GM23338 (cell line): ENCODE measurements around the gene CPSF3. TPM values are rescaled to one million over a fixed set of nuclear protein-coding genes. Genes with fewer than 3 reads are reported as not detected.

Experiments used
- ATAC-seq: fragments of 200-7000 bp; cut with Tn5 transposase; 3 replicates; pipeline ENCODE4 v1.9.1; 2020
- DNase-seq: peaks from one replicate; pipeline ENCODE4 v3.0.0-alpha.2; 2015; ENCODE audit warnings: low spot score
- H2AFZ ChIP-seq: fragments of 200-600 bp; sonication (generic); 2 replicates; pipeline ENCODE4 v1.8.0; 2016; ENCODE audit warnings: antibody characterized with exemption, mild to moderate bottlenecking, moderate library complexity
- H3F3A ChIP-seq: fragments of 200-600 bp; sonication (generic); replicated peaks from 2 replicates; pipeline ENCODE4 v1.8.0; 2017; ENCODE audit warnings: antibody characterized with exemption, mixed run types, low read depth
- H3K27ac ChIP-seq: fragments of 200-600 bp; sonication (generic); 2 replicates; pipeline ENCODE4 v1.6.1; 2016; ENCODE audit warnings: low read depth
- H3K27me3 ChIP-seq: fragments of 200-600 bp; sonication (generic); 2 replicates; pipeline ENCODE4 v1.8.0; 2016; ENCODE audit warnings: mild to moderate bottlenecking, mixed run types, moderate library complexity; ENCODE audit not compliant: insufficient read depth
- H3K36me3 ChIP-seq: fragments of 200-600 bp; sonication (generic); 2 replicates; pipeline ENCODE4 v1.8.0; 2016; ENCODE audit warnings: mild to moderate bottlenecking; ENCODE audit not compliant: insufficient read depth
- H3K4me1 ChIP-seq: fragments of 200-600 bp; sonication (generic); 2 replicates; pipeline ENCODE4 v1.8.0; 2016; ENCODE audit warnings: mild to moderate bottlenecking, moderate library complexity; ENCODE audit not compliant: insufficient read depth
- H3K4me2 ChIP-seq: fragments of 200-600 bp; sonication (generic); 2 replicates; pipeline ENCODE4 v1.7.1; 2017; ENCODE audit warnings: mixed run types
- H3K4me3 ChIP-seq: fragments of 200-600 bp; sonication (generic); 2 replicates; pipeline ENCODE4 v1.6.1; 2016; ENCODE audit warnings: mixed run types
- H3K79me2 ChIP-seq: fragments of 200-600 bp; sonication (generic); replicated peaks from 2 replicates; pipeline ENCODE4 v1.8.0; 2017; ENCODE audit warnings: mild to moderate bottlenecking; ENCODE audit not compliant: insufficient read depth
- H3K9me2 ChIP-seq: fragments of 200-600 bp; sonication (generic); 2 replicates; pipeline ENCODE4 v1.8.0; 2017; ENCODE audit not compliant: insufficient read depth
- H4K20me1 ChIP-seq: fragments of 200-600 bp; sonication (generic); replicated peaks from 2 replicates; pipeline ENCODE4 v1.8.0; 2017; ENCODE audit warnings: mild to moderate bottlenecking; ENCODE audit not compliant: insufficient read depth
- H3K27ac Mint-ChIP-seq: 2 replicates; pipeline ENCODE4 v1.8.0; 2020; ENCODE audit warnings: inconsistent platforms, mild to moderate bottlenecking, moderate library complexity, mixed read lengths
- H3K27me3 Mint-ChIP-seq: 3 replicates; pipeline ENCODE4 v1.8.0; 2022; ENCODE audit warnings: low read depth, mild to moderate bottlenecking, moderate library complexity, mixed read lengths, inconsistent platforms; ENCODE audit not compliant: insufficient read depth, poor library complexity
- H3K36me3 Mint-ChIP-seq: 3 replicates; pipeline ENCODE4 v1.8.0; 2021; ENCODE audit warnings: low read depth, mild to moderate bottlenecking, inconsistent platforms, moderate library complexity, mixed read lengths
- H3K4me1 Mint-ChIP-seq: 3 replicates; pipeline ENCODE4 v1.8.0; 2020; ENCODE audit warnings: mild to moderate bottlenecking, inconsistent platforms, mixed read lengths
- H3K4me3 Mint-ChIP-seq: 3 replicates; pipeline ENCODE4 v1.8.0; 2021; ENCODE audit warnings: moderate library complexity, mild to moderate bottlenecking, inconsistent platforms, mixed read lengths
- H3K9me3 Mint-ChIP-seq: 3 replicates; pipeline ENCODE4 v1.8.0; 2020; ENCODE audit warnings: moderate library complexity, mild to moderate bottlenecking, inconsistent platforms, mixed read lengths
- CREB1 ChIP-seq: fragments of 250-450 bp; sonication (Bioruptor Pico); IDR thresholded peaks from 2 replicates; pipeline ENCODE4 v1.5.0; 2020; ENCODE audit warnings: low read depth, mild to moderate bottlenecking, moderate library complexity
- EZH2 ChIP-seq: fragments of 200-600 bp; sonication (generic); IDR thresholded peaks from one replicate; pipeline ENCODE4 v1.8.0; 2017; ENCODE audit warnings: antibody characterized with exemption, mild to moderate bottlenecking, low read depth; ENCODE audit not compliant: unreplicated experiment
- EZH2phosphoT487 ChIP-seq: fragments of 200-600 bp; sonication (generic); IDR thresholded peaks from one replicate; pipeline ENCODE4 v1.8.1; 2018; ENCODE audit warnings: antibody characterized with exemption; ENCODE audit not compliant: unreplicated experiment
- JUNB ChIP-seq: IDR thresholded peaks from one replicate; pipeline ENCODE4 v1.6.1; 2016; ENCODE audit warnings: antibody characterized with exemption; ENCODE audit not compliant: unreplicated experiment
- NANOG ChIP-seq: IDR thresholded peaks from 2 replicates; pipeline ENCODE4 v1.6.1; 2016; ENCODE audit warnings: antibody characterized with exemption, borderline replicate concordance
- POLR2AphosphoS5 ChIP-seq: IDR thresholded peaks from 2 replicates; pipeline ENCODE4 v1.6.1; 2016; ENCODE audit warnings: antibody characterized with exemption, low read depth
- STAT1 ChIP-seq: IDR thresholded peaks from one replicate; pipeline ENCODE4 v1.6.1; 2016; ENCODE audit warnings: antibody characterized with exemption; ENCODE audit not compliant: unreplicated experiment
- ZNF114 ChIP-seq: fragments of 250-450 bp; sonication (Bioruptor Pico); IDR thresholded peaks from 2 replicates; pipeline ENCODE4 v1.5.0; 2020; ENCODE audit warnings: mild to moderate bottlenecking, moderate library complexity
- polyA plus RNA-seq: library from polyadenylated mRNA; unstranded; fragments of >200 nt; fragmentation: Nextera tagmentation; extraction: Ambion mirVana; gene quantifications from 2 replicates; pipeline ENCODE4 v1.2.1, GENCODE V29; 2016
- total RNA-seq: library from RNA; depleted of rRNA; stranded (reverse); fragments of >200 nt; shearing (Covaris generic); gene quantifications from 2 replicates; pipeline ENCODE4 v1.2.3, GENCODE V29; 2014
- TF ChIP-seq, protein P1 (sequence below): IDR thresholded peaks from 2 replicates; pipeline ENCODE4 v1.6.1; 2016; ENCODE audit warnings: antibody characterized with exemption
- TF ChIP-seq, protein P2 (sequence below): fragments of 250-450 bp; sonication (Bioruptor Pico); IDR thresholded peaks from 2 replicates; pipeline ENCODE4 v1.5.0; 2020; ENCODE audit warnings: mild to moderate bottlenecking, moderate library complexity

CPSF3 gene
- total and polyA plus RNA-seq, 2 experiments from 2014 or later = 77.1 to 105 TPM

GRCh38 chr2:9403924-9404323 lies 19.5 kb upstream of the CPSF3 start (continued):
- no peak for TF ChIP-seq STAT1
- TF ChIP-seq CREB1 (CRISPR knock-in tag) = no peak
- TF ChIP-seq, protein P1, sequence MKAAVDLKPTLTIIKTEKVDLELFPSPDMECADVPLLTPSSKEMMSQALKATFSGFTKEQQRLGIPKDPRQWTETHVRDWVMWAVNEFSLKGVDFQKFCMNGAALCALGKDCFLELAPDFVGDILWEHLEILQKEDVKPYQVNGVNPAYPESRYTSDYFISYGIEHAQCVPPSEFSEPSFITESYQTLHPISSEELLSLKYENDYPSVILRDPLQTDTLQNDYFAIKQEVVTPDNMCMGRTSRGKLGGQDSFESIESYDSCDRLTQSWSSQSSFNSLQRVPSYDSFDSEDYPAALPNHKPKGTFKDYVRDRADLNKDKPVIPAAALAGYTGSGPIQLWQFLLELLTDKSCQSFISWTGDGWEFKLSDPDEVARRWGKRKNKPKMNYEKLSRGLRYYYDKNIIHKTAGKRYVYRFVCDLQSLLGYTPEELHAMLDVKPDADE = no peak
- TF ChIP-seq JUNB = no peak
- TF ChIP-seq ZNF114 = no peak
- no peak for TF ChIP-seq EZH2
- no peak for TF ChIP-seq EZH2phosphoT487
- no peak for TF ChIP-seq POLR2AphosphoS5

DNA sequence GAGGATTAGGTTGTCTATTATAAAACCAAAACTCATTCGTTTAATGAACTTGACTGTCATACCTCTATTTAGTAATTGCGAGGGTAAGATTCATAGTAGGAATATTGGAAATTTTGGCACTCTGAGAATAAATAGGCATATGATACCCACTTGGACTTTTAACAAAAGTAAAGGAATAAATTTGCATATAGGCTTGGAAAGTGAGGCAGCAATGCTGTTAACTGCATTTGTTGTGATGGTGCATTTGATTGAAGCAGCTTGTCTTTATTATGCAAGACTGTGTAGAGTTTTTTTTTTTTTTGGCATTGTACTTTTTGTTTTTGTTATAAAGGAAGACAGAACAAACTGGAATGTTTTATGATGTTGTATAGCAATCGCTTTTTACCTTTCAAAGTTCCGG lies 19.0 kb upstream of the CPSF3 start:
- TF ChIP-seq NANOG (no peak), JUNB (no peak), STAT1 (no peak), CREB1 (CRISPR knock-in tag) (no peak)
- TF ChIP-seq, protein P2, sequence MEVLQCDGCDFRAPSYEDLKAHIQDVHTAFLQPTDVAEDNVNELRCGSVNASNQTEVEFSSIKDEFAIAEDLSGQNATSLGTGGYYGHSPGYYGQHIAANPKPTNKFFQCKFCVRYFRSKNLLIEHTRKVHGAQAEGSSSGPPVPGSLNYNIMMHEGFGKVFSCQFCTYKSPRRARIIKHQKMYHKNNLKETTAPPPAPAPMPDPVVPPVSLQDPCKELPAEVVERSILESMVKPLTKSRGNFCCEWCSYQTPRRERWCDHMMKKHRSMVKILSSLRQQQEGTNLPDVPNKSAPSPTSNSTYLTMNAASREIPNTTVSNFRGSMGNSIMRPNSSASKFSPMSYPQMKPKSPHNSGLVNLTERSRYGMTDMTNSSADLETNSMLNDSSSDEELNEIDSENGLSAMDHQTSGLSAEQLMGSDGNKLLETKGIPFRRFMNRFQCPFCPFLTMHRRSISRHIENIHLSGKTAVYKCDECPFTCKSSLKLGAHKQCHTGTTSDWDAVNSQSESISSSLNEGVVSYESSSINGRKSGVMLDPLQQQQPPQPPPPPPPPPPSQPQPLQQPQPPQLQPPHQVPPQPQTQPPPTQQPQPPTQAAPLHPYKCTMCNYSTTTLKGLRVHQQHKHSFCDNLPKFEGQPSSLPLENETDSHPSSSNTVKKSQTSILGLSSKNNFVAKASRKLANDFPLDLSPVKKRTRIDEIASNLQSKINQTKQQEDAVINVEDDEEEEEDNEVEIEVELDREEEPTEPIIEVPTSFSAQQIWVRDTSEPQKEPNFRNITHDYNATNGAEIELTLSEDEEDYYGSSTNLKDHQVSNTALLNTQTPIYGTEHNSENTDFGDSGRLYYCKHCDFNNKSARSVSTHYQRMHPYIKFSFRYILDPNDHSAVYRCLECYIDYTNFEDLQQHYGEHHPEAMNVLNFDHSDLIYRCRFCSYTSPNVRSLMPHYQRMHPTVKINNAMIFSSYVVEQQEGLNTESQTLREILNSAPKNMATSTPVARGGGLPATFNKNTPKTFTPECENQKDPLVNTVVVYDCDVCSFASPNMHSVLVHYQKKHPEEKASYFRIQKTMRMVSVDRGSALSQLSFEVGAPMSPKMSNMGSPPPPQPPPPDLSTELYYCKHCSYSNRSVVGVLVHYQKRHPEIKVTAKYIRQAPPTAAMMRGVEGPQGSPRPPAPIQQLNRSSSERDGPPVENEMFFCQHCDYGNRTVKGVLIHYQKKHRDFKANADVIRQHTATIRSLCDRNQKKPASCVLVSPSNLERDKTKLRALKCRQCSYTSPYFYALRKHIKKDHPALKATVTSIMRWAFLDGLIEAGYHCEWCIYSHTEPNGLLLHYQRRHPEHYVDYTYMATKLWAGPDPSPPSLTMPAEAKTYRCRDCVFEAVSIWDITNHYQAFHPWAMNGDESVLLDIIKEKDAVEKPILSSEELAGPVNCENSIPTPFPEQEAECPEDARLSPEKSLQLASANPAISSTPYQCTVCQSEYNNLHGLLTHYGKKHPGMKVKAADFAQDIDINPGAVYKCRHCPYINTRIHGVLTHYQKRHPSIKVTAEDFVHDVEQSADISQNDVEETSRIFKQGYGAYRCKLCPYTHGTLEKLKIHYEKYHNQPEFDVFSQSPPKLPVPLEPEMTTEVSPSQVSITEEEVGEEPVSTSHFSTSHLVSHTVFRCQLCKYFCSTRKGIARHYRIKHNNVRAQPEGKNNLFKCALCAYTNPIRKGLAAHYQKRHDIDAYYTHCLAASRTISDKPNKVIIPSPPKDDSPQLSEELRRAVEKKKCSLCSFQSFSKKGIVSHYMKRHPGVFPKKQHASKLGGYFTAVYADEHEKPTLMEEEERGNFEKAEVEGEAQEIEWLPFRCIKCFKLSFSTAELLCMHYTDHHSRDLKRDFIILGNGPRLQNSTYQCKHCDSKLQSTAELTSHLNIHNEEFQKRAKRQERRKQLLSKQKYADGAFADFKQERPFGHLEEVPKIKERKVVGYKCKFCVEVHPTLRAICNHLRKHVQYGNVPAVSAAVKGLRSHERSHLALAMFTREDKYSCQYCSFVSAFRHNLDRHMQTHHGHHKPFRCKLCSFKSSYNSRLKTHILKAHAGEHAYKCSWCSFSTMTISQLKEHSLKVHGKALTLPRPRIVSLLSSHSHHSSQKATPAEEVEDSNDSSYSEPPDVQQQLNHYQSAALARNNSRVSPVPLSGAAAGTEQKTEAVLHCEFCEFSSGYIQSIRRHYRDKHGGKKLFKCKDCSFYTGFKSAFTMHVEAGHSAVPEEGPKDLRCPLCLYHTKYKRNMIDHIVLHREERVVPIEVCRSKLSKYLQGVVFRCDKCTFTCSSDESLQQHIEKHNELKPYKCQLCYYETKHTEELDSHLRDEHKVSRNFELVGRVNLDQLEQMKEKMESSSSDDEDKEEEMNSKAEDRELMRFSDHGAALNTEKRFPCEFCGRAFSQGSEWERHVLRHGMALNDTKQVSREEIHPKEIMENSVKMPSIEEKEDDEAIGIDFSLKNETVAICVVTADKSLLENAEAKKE (CRISPR knock-in tag) = no peak
- Histone ChIP-seq H3K4me1 (no peaks in the 10 kb centered on the region), H2AFZ (no peak overlapping the region), H3K27ac (no peak overlapping the region), H3K4me2 (no peak overlapping the region), H3K36me3 (no peaks in the 10 kb centered on the region; the same call in 1 of the 2 replicates), H3F3A (0 out of 2 replicates have a peak, but pooled peaks cover 3% of the 10 kb centered on the region), H3K79me2 (no peaks in the 10 kb centered on the region), H3K4me3 (no peak overlapping the region), H4K20me1 (peaks cover 3% of the 10 kb centered on the region; the same call in 1 of the 2 replicates), H3K9me2 (no peaks in the 10 kb centered on the region), H3K27me3 (no peaks in the 10 kb centered on the region)
- peaks cover 10% of the 10 kb centered on the region for H3K27me3 Mint-ChIP-seq
- no peak for ATAC-seq
- H3K9me3 Mint-ChIP-seq = no peaks in the 10 kb centered on the region
- H3K4me3 Mint-ChIP-seq = no peak overlapping the region
- no peak for DNase-seq
- no peak overlapping the region for H3K27ac Mint-ChIP-seq
- H3K36me3 Mint-ChIP-seq = peaks cover 6% of the 10 kb centered on the region; the same call in 2 of the 3 replicates
- H3K4me1 Mint-ChIP-seq = peaks cover 11% of the 10 kb centered on the region
